GM21737 (cell line): ENCODE results near the gene CTAGE1.
"Not testable (repeated sequence)": the region's sequence is repeated elsewhere in the genome, so short reads cannot be mapped to it uniquely, and the experiment has no call there.

ENCODE experiments used
- ATAC-seq: cut with Tn5 transposase; IDR thresholded peaks from one replicate; pipeline ENCODE4 v1.9.1; 2021; ENCODE audit warnings: mild to moderate bottlenecking, moderate library complexity; ENCODE audit not compliant: unreplicated experiment

Gene CTAGE1

DNA sequence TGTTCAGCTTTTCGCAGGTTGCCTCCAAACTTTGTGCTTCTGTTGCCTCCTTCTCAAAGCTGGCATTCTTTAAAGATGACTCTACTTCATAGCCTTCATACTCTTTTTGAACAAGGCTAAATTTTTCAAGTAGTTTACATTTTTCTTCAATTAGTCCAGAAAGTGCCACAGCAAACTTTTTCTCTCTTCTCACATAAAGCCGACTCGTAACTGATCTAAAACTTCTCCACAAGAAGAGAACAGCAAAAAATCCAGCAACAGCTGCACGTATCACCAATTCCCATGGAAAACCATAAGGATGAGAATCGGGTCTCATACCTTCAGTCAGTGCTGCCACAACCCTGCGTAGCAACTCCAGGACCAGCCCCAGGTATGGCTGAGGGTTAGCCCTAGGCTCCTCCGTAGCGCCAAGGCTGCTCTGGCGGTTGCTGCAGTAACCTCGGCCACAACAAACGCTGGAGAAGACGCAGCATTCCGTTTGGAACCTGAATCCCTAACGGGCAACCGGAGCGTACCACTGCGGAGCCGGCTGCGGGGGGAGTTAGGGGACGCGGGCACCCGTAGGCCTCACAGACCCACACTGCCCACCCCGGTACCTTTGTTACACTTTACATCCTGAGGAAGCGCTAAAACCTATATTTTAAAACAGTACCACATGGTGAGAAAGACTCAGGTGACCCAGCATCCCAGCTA lies at the start of gene CTAGE1:
CTAGE1 (minus strand) TSS at position 420 of the 693 bp plus-strand sequence; CDS start at position 316, 104 bp downstream.
- ATAC-seq: no peak

DNA sequence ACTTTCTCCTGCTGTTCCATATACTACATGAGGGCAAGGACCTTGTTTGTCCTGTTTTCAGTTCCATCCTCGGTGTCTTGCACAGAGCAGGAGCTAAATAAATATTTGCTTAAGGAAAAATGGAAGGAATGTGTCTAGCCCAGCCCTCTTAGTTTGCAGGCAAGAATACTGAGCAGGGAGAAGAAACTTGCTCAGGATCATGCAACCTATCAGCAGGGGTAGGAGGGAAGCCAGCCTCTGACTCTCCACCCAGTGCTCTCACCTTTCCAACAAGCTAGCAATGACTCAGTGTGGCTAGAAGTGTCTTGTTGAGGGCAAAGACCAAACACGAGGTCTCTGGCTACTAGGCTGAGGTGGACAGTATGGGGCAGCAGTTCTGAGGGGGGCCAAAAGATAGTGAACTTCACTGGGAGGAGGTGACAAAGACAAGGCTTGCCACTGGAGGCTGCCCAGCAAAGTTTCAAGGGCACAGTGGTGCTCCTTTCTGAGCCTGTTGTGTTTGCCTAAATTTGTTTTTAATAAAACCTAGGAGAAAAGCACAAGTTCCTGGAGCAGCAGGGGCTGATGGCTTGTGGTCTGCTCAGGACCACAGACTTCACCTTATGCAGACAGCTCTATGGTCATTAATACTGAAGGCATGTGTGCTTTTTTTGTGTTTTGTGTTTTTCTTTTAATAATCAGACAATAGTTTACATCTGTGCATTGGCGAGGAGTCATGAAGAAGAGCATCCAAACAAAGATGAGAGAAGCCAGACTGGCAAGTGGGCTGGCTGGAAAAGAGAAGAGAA lies 49.1 kb upstream of the CTAGE1 start:
- ATAC-seq: no peak

- no peak for ATAC-seq
Measured at GRCh38 chr18:22465859-22466457, 48.2 kb upstream of the CTAGE1 start.

DNA sequence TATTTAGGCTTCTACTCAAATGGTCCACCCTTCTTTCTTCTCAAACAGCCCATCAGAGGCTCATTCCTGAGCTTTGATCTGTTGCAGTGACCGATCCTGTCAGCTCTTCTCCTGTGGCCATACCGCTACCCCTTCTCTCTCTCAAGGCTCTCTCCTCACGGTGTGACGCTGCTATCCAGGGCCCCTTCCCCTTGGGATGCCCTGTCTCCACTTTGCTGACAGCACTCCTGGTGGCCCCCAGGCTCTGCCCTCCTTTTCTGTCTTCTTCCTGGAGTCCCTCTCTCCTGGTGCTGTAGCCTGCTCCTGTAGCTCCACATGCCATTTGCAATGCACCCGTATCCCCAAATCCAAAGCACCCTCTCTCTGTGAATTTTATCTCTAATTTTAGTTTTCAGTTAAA lies 45.4 kb upstream of the CTAGE1 start:
- no peak for ATAC-seq

- no peak for ATAC-seq
Measured at GRCh38 chr18:22459491-22459890, 41.8 kb upstream of the CTAGE1 start.

DNA sequence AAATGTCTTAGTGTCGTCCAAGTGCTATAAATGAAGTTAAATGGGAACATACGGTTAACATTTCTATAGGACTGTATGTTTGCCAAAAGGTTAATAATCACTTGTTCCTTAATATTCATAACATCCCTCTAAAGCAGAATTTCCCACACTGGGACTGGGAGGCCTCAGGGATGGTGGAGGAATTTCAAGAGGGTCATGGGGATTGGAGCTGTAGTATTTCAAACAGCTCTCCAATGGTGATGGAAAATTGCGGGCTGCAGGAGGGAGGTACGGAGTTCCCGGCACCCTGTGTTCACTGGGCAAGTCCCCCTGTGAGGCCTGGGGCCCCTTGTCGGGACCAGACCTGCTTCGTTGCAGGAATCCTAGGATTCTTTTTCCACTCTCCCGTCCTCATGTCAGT lies 39.8 kb upstream of the CTAGE1 start:
- ATAC-seq: no peak

GRCh38 chr18:22456547-22456946 lies 38.8 kb upstream of the CTAGE1 start:
- ATAC-seq: no peak

- no peak for ATAC-seq
Measured at GRCh38 chr18:22456116-22456480, 38.4 kb upstream of the CTAGE1 start.

GRCh38 chr18:22455425-22456115 lies 37.9 kb upstream of the CTAGE1 start:
- ATAC-seq: no peak

DNA sequence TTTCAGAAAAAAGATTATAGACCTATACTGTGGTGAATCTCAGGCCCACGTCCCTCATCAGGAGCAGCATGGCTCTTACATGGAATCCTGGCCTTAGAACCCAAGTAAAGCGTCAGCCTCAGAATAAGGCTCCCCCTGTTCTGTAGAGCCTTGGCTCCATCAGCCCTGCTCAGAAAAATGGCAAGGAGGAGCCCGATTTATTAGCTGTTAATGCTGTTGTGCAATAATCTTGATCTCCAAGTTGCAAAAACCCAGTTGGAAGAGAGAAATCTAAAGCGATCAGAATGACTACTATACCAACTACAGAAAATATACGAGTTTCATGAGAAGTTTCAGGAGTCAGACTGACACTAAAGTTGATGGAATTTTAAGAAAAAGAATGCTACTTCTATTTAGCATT lies 35.6 kb upstream of the CTAGE1 start:
- no peak for ATAC-seq

DNA sequence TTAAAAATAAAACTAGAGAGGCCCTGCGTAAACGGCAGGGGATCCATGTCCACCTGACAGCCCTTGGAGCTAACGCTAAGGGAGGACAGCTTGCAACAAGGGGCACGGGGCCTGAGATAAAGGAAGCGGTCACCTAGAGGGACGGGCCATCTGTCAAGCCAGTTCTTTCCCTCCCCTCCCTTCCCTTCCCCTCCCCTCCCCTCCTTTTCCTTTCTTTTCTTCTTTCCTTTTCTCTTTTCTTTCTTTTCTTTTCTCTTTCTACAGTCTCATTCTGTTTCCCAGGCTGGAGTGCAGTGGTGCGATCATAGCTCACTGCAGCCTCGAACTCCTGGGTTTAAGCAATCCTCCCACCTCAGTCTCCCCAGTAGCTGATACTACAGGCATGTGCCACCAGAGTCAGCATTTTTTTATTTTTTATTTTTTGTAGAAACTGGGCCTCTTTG lies 34.5 kb upstream of the CTAGE1 start:
- ATAC-seq: no peak

DNA sequence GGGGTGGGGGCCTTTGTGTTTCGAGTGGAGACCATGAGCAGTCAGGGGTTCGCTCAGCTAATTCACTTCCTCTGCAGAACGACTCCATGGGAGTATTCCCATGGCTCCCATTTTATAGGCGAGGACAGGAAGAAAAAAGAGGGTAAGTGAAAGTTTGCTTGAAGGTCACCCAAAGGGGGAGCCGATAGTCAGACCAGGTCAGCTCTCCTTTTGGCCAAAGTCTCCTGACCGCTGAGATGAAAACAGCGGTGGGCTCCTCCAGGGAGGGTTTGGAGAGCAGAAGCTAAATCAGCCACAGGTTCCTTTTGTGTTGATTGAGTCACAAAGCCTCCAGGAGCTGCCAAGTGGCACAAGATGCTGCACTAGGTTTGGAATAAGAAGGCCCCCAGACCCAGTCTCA lies 34.1 kb upstream of the CTAGE1 start:
- ATAC-seq: no peak

DNA sequence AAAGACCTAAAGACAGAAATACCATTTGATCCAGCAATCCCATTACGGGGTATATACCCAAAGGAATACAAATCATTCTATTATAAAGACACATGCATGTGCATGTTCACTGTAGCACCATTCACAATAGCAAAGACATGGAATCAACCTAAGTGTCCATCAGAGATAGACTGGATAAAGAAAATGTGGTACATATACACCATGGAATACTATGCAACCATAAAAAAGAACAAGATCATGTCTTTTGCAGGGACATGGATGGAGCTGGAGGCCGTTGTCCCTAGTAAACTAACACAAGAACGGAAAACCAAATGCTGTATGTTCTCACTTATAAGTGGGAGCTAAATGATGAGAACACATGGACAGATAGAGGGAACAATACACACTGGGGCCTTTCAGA lies 33.1 kb upstream of the CTAGE1 start:
- not testable (repeated sequence) for ATAC-seq

- ATAC-seq: not testable (repeated sequence)
Measured at GRCh38 chr18:22450318-22450717, 32.6 kb upstream of the CTAGE1 start.

DNA sequence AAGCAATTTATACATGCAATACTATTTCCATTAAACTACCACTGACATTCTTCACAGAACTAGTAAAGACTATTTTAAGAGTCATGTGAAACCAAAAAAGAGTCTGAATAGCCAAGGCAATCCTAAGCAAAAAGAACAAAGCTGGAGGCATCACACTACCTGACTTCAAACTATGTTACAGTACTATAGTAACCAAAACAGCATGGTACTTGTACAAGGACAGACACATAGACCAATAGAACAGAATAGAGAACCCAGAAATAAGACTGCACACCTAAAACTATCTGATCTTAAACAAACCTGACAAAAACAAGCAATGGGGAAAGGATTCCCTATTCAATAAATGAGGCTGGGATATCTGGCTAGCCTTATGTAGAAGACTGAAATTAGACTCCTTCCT lies 32.0 kb upstream of the CTAGE1 start:
- ATAC-seq: not testable (repeated sequence)

DNA sequence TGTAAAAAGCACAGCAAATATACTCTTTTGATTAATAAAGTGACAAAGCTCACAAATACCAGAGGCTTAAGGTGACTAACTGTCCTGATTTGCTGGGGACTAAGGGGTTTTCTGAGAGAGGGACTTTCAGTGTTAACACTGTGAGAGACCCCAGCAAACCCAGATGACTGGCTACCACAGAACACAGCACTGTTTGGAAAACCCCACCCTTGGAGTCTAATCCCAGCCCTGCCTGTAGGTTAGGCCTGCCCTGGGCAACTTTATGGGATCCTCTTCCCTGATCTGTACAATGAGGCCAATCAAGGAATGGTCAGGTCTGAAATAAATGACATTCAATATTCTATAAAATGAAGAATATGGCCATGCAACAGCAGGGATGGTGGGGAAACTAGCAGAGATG lies 30.5 kb upstream of the CTAGE1 start:
- no peak for ATAC-seq

GRCh38 chr18:22447792-22448191 lies 30.1 kb upstream of the CTAGE1 start:
- no peak for ATAC-seq

- no peak for ATAC-seq
Measured at GRCh38 chr18:22446911-22447310, 29.2 kb upstream of the CTAGE1 start.

DNA sequence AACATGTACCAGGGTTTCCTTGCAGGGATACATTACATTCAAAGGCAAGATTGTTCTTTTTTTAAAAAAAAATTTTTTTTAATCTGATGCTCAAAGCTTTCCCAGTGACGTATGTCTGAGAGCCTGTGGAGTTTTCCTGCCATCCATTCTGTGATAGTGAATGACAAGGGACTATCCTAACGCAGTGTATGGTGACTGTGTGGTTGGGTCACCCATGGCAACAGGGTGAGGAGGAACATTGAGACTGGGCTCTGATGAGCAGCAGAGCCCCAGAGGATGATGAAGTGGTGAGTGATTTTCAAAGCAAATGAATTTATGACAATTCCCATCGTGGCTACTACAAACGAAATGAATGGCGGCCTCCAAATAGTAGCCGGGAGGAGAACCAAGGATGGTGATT lies 28.6 kb upstream of the CTAGE1 start:
- ATAC-seq: no peak

- no peak for ATAC-seq
Measured at GRCh38 chr18:22441638-22442037, 23.9 kb upstream of the CTAGE1 start.

DNA sequence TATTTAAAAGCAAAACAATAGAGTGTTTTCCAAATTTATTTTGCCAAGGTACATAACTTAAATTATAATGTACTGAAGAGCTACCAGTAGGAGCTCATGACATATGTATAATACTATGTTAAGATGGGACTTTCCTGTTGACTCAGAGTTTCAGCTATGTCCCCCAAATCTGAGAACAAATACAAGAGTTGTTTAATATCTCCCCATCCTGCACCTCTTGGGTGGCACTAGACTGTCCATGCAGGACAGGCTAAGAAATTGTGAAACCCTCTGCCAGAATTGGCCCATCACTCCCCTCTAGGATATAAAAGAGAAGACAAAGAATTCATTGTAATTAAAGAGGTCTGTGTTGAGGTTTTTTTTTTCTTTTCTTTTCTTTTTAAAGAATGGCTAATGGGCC lies 21.7 kb upstream of the CTAGE1 start:
- no peak for ATAC-seq
